HG02588 (cell line): ENCODE results near the gene SPTB.

Source experiments
- ATAC-seq: cut with Tn5 transposase; IDR thresholded peaks from one replicate; pipeline ENCODE4 v1.9.1; 2021; ENCODE audit warnings: mild to moderate bottlenecking, moderate library complexity; ENCODE audit not compliant: unreplicated experiment

The SPTB gene

GRCh38 chr14:64769096-64770020 is 110.3 kb downstream of the SPTB start:
- ATAC-seq = no peak

- ATAC-seq = no peak
These were observed 111.2 kb downstream of the SPTB start for GRCh38 chr14:64768401-64769095.

GRCh38 chr14:64767215-64767964 is 112.3 kb downstream of the SPTB start:
- no peak for ATAC-seq

GRCh38 chr14:64766430-64767151 is 113.1 kb downstream of the SPTB start:
- no peak for ATAC-seq

GRCh38 chr14:64765740-64766302 is 113.9 kb downstream of the SPTB start:
- no peak for ATAC-seq

GRCh38 chr14:64764641-64765520 is 114.8 kb downstream of the SPTB start:
- ATAC-seq = peak; percentile 54

- no peak for ATAC-seq
These were observed 115.7 kb downstream of the SPTB start for GRCh38 chr14:64763801-64764621.

- ATAC-seq = no peak
These were observed 116.5 kb downstream of the SPTB start for GRCh38 chr14:64763085-64763782.

GRCh38 chr14:64762044-64763034 is 117.4 kb downstream of the SPTB start:
- no peak for ATAC-seq

- ATAC-seq = no peak
These were observed 118.2 kb downstream of the SPTB start for GRCh38 chr14:64761441-64762043.

- ATAC-seq = no peak
These were observed 118.8 kb downstream of the SPTB start for GRCh38 chr14:64760916-64761315.

- ATAC-seq = no peak
These were observed 119.5 kb downstream of the SPTB start for GRCh38 chr14:64760146-64760755.

- ATAC-seq = no peak
These were observed 120.2 kb downstream of the SPTB start for GRCh38 chr14:64759555-64759938.

GRCh38 chr14:64758691-64759554 is 120.8 kb downstream of the SPTB start:
- ATAC-seq = no peak

GRCh38 chr14:64758025-64758521 is 121.6 kb downstream of the SPTB start:
- ATAC-seq = no peak
